Upper lobe of left lung (tissue), 6 donors: ENCODE results near the gene PRL. TPM values are rescaled to one million over a fixed set of nuclear protein-coding genes. Genes with fewer than 3 reads are reported as not detected.

Experiments used
- ATAC-seq, 2 donors: fragments of 200-7000 bp; cut with Tn5 transposase; one replicate each; pipeline ENCODE4 v1.9.1; 2022; ENCODE audit warnings: mild to moderate bottlenecking in 2 of 2, moderate library complexity in 2 of 2; ENCODE audit not compliant: low FRiP score in 2 of 2
- DNase-seq, 2 donors: peaks; one replicate each; pipeline ENCODE4 v3.0.0-alpha.2; 2019 to 2020
- H3K27ac ChIP-seq, 4 donors: fragments of 200-600 bp; sonication (generic); one replicate each; pipeline ENCODE4 v1.5.1; 2016 to 2019
- H3K27me3 ChIP-seq, 4 donors: fragments of 200-600 bp; sonication (generic); one replicate each; pipeline ENCODE4 v1.5.1; 2017 to 2019
- H3K36me3 ChIP-seq, 4 donors: fragments of 200-600 bp; sonication (generic); one replicate each; pipeline ENCODE4 v1.5.1; 2016 to 2019
- H3K4me1 ChIP-seq, 4 donors: fragments of 200-600 bp; sonication (generic); one replicate each; pipeline ENCODE4 v1.5.1; 2018 to 2019
- H3K4me3 ChIP-seq, 4 donors: fragments of 200-600 bp; sonication (generic); one replicate each; pipeline ENCODE4 v1.5.1; 2017 to 2019; ENCODE audit warnings: mild to moderate bottlenecking in 2 of 4, moderate library complexity in 1 of 4
- H3K9me3 ChIP-seq, 4 donors: fragments of 200-600 bp; sonication (generic); one replicate each; pipeline ENCODE4 v1.5.1; 2018 to 2019
- CTCF ChIP-seq, 6 experiments: fragments of 450-650 bp in 4 of 6; fragments of 200-600 bp in 2 of 6; sonication (generic) in 2 of 6; IDR thresholded peaks; one replicate each; pipeline ENCODE4 v1.5.1; 2016 to 2019; ENCODE audit warnings: antibody characterized with exemption in 6 of 6
- EP300 ChIP-seq, 4 donors: sonication (generic); formaldehyde crosslinking; IDR thresholded peaks; one replicate each; pipeline ENCODE4 v1.5.1; 2017; ENCODE audit warnings: antibody characterized with exemption in 4 of 4, control low read depth in 2 of 4
- POLR2A ChIP-seq, 4 donors: fragments of 450-650 bp; IDR thresholded peaks; one replicate each; pipeline ENCODE4 v1.5.1; 2016 to 2017; ENCODE audit warnings: antibody characterized with exemption in 4 of 4, mild to moderate bottlenecking in 2 of 4
- POLR2AphosphoS5 ChIP-seq, 2 donors: sonication (generic); formaldehyde crosslinking; IDR thresholded peaks; one replicate each; pipeline ENCODE4 v1.5.1; 2017; ENCODE audit warnings: antibody characterized with exemption in 2 of 2
- WGBS, 2 donors: methylation state at CpG; one replicate each; pipeline ENCODE4 v1.1.5; 2017 to 2018; 5-methylcytosine and 5-hydroxymethylcytosine counted together
- total RNA-seq, 6 donors: library from RNA; depleted of rRNA in 4 of 6; stranded (reverse); fragments of >200 nt in 4 of 6; gene quantifications; one replicate each; pipeline versions ENCODE4 v1.1.0 to v1.2.1, GENCODE V29; 2016 to 2021
- donor health status: DM: no; HTN: no; CAD: no; lungs with moderate emphysema.
- donor health status: DM: no; HTN: yes; CAD: no; lungs with severe emphysema.

The PRL gene
- total RNA-seq, 6 donors from 2014 or later: 0.14 TPM; not detected in 5

- DNase-seq: no peak
- TF ChIP-seq EP300 (IDR thresholded peaks at IDR 0.05) (no peak), CTCF (IDR thresholded peaks at IDR 0.05) (no peak), POLR2A (IDR thresholded peaks at IDR 0.05) (no peak), POLR2AphosphoS5 (IDR thresholded peaks at IDR 0.05) (no peak)
- H3K27ac ChIP-seq: no peak overlapping the region
- no peak overlapping the region for H3K4me3 ChIP-seq
- no peaks in the 10 kb centered on the region for H3K9me3 ChIP-seq
- no peak for ATAC-seq
- whole genome bisulfite sequencing, 2 donors: 96% methylated on average over 9 of the region's 9 CpGs
- H3K36me3 ChIP-seq: no peaks in the 10 kb centered on the region
- no peaks in the 10 kb centered on the region for H3K27me3 ChIP-seq
- no peaks in the 10 kb centered on the region for H3K4me1 ChIP-seq
These were observed 15.3 kb downstream of the PRL start for GRCh38 chr6:22281341-22282085.

- H3K27me3 ChIP-seq: no peaks in the 10 kb centered on the region
- no peak for DNase-seq
- no peaks in the 10 kb centered on the region for H3K4me1 ChIP-seq
- H3K9me3 ChIP-seq: no peaks in the 10 kb centered on the region
- H3K4me3 ChIP-seq: no peak overlapping the region
- no peak for ATAC-seq
- 94 to 95% methylated on average over 2 of the region's 2 CpGs for WGBS, 2 donors
- TF ChIP-seq EP300 (IDR thresholded peaks at IDR 0.05): no peak
- TF ChIP-seq POLR2A (IDR thresholded peaks at IDR 0.05): no peak
- no peak for TF ChIP-seq POLR2AphosphoS5 (IDR thresholded peaks at IDR 0.05)
- no peak for TF ChIP-seq CTCF (IDR thresholded peaks at IDR 0.05)
- no peak overlapping the region for H3K27ac ChIP-seq
- H3K36me3 ChIP-seq: no peaks in the 10 kb centered on the region
These were observed 17.4 kb downstream of the PRL start for GRCh38 chr6:22279427-22279826.

GRCh38 chr6:22271081-22271480 lies 25.8 kb downstream of the PRL start:
- Histone ChIP-seq H3K9me3 (no peaks in the 10 kb centered on the region), H3K4me1 (no peaks in the 10 kb centered on the region), H3K36me3 (no peaks in the 10 kb centered on the region), H3K27ac (no peak overlapping the region), H3K27me3 (no peaks in the 10 kb centered on the region), H3K4me3 (no peak overlapping the region)
- WGBS, 2 donors: 53 to 54% methylated on average over 7 of the region's 7 CpGs
- ATAC-seq (no peak), DNase-seq (no peak)
- TF ChIP-seq EP300 (IDR thresholded peaks at IDR 0.05): no peak
- TF ChIP-seq POLR2AphosphoS5 (IDR thresholded peaks at IDR 0.05): no peak
- no peak for TF ChIP-seq POLR2A (IDR thresholded peaks at IDR 0.05)
- TF ChIP-seq CTCF (IDR thresholded peaks at IDR 0.05): no peak

GRCh38 chr6:22263748-22264147 lies 33.1 kb downstream of the PRL start:
- no peak overlapping the region for H3K4me3 ChIP-seq
- ATAC-seq: no peak

More at GRCh38 chr6:22263748-22264147, 33.1 kb downstream of the PRL start:
- Histone ChIP-seq H3K36me3 (no peaks in the 10 kb centered on the region), H3K9me3 (no peaks in the 10 kb centered on the region), H3K4me1 (peaks cover 0 to 4% (median 0%) of the 10 kb centered on the region in 4 donors), H3K27ac (no peak overlapping the region), H3K27me3 (no peaks in the 10 kb centered on the region)
- WGBS, 2 donors: 87 to 90% methylated on average over 2 of the region's 2 CpGs
- TF ChIP-seq EP300 (IDR thresholded peaks at IDR 0.05) (no peak), CTCF (IDR thresholded peaks at IDR 0.05) (no peak), POLR2A (IDR thresholded peaks at IDR 0.05) (no peak), POLR2AphosphoS5 (IDR thresholded peaks at IDR 0.05) (no peak)
- no peak for DNase-seq
